Fibroblast of gingiva (primary cell): ENCODE data around the gene MSTO1.
A peak's percentile ranks its signal among the peaks of the same experiment; 100 is the strongest.
"Not testable (repeated sequence)": the region's sequence is repeated elsewhere in the genome, so short reads cannot be mapped to it uniquely, and the experiment has no call there.

Source experiments
- DNase-seq: peaks from one replicate; pipeline ENCODE4 v3.0.0-alpha.2; 2011; ENCODE audit warnings: low read depth

Gene MSTO1

DNA sequence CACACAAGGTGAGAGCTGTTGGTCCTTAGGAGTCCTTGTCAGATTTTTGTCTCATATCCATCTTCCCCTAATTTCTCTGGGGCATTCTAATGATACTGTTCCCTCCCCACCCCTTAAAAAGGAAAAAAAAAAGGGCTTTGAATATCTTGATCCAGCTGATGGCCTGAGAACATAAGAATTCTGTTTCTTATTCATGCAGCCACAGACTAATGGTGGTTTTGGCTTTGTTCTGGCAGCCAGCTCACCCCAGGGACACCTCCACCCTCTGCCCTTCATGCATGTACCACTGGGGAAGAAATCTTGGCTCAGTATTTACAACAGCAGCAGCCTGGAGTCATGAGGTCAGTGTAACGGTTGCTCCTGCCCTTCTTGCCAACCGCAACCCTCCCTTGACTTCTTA is 3.2 kb downstream of the MSTO1 start:
- DNase-seq: not testable (repeated sequence)

DNA sequence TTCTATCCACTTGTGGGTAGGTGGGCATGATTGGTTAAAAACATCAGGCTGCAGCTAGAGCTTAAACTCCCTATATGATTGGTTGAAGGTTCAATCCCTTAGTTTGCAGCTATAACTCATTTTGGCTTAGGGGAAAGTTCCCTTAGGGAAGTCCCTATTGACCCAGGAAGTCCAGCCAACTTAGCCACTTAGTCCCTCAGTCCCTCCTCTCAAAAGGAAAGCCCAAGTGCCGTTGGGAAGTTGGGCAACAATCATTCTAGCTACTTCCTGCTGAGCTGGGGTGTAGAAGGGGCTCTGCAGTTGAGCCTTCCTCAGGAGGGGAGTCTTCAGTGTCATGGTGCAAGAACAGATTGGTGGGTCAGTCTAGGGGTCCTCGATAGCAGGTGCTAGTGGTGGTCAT is 12.2 kb downstream of the MSTO1 start:
- DNase-seq: no peak

DNA sequence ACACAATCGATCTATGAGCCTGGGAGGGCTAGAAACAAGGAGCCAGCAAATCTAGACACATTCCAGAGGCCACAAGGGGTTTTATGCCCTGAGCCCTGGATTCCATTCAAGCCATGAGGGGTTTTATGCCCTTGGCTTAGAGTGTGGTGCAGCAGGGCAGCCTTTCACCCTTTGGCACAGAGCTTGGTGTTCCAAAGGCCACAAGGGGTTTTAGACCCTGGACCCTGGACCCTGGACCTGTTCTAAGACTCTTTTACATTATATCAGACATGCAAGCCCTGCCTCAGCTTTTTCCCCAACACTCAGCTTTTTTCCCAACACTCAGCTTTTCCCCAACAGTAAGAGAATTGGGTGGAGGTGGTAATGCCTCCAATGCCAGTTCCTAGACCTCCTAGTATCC is 13.3 kb downstream of the MSTO1 start:
- DNase-seq: no peak

- not testable (repeated sequence) for DNase-seq
These were observed 16.4 kb downstream of the MSTO1 start for GRCh38 chr1:155626428-155626827.

- no peak for DNase-seq
These were observed 26.6 kb downstream of the MSTO1 start for GRCh38 chr1:155636397-155637153.

GRCh38 chr1:155640367-155640766 is 30.3 kb downstream of the MSTO1 start:
- no peak for DNase-seq

- not testable (repeated sequence) for DNase-seq
These were observed 32.7 kb downstream of the MSTO1 start for GRCh38 chr1:155642559-155643180.

DNA sequence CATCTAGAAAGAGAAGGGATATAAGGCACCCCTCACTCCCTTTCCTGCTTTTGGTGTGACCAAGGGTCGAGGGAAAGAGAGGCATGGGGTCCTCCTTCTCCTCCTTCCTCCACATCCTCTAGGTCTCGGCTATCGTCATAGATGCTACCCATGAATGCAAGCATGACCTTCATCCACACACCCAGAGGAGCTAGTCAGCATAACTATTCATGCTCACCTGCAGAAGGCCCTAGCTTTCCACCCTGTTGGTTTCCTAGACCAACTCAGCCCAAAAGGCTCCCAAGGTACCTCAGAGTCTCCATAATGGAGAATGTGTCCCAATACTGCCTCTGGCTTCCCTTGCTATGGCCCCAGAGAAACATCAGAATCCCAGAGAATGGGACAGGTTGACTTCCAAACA is 33.2 kb downstream of the MSTO1 start:
- DNase-seq: no peak

- no peak for DNase-seq
These were observed 35.1 kb downstream of the MSTO1 start for GRCh38 chr1:155645034-155645598.

DNA sequence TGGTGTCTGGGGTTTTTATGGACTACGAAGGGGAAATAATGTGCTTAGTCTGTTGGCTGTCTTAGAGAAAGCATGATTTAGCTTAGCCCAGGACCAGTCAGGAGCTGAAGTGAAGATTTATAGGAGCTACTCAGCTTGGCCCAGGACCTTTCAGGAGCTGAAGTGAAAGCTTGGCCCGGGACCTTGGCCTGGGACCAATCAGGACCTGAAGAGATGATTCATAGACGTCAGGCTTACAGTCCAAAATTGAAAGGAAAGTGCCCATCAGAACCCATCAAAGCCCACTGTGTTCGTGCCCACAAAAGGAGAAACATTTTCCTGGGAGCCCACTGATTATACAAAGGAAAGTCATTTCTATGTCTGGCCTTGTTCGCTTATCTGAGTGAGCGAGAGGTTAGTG is 35.6 kb downstream of the MSTO1 start:
- no peak for DNase-seq

GRCh38 chr1:155646307-155646706 is 36.3 kb downstream of the MSTO1 start:
- DNase-seq: peak; percentile 78

GRCh38 chr1:155648207-155649147 is 38.5 kb downstream of the MSTO1 start:
- DNase-seq: peak; percentile 86

GRCh38 chr1:155649676-155650075 is 39.7 kb downstream of the MSTO1 start:
- DNase-seq: no peak

DNA sequence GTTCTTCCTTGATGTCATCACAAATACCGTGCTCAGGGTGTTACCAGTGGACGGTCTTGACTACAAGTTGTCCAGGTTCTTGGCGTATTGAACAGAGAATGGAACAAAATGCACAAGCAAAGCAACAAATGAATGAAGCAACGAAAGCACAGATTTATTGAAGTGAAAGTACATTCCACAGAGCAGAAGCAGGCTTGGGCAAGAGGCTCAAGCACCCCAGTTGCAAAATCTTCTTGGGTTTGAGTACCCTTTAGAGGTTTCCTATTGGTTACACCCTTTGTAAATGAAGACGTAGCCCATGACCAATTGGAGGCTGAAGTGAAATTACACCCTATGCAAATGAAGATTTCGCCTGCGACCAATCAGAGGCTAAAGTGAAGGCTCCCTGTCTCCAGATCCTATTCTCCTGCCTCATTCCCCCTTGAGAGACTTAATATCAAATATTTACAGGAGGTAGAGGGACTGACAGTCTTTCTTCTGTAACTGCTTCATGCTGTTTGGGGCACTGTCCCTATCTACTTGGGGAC is 40.3 kb downstream of the MSTO1 start:
- peak; percentile 2 for DNase-seq

DNA sequence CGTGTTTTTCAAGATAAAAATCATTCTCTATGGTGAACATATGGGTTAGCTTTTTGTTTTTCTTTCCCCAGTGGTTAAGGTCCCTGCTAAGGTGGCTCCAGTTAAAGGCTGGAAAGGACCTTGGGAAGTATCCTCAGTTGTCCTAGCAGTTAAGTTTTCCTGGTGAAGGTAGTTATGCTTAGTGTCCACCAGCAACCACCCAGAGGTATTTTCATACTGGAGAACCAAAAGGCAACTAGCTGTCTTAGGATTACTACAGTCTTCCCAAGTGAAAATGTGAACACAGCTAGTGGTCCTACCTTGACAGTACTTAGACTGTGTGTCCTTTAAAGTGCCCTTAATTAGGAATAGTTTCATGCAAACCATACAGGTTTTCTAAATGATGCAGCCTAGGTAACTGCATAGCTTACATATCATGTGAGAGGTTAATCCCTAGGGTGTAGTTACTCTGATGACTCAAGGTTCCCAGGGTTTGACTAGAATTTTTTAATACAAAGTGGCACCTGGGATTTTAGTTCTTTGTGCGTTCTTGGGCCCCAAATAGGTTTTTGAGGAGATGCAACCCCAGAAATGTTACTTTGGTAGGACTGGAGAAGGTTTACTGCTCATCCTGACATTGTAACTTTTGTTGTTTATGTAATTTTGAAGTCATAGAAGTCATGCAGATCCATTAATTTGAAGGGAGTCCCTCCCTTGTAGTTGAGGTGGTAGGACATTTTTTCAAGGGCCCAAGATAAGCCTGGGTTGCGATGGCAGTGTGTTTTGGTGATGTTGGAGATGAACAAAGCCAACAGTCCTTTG is 42.0 kb downstream of the MSTO1 start:
- DNase-seq: no peak

DNA sequence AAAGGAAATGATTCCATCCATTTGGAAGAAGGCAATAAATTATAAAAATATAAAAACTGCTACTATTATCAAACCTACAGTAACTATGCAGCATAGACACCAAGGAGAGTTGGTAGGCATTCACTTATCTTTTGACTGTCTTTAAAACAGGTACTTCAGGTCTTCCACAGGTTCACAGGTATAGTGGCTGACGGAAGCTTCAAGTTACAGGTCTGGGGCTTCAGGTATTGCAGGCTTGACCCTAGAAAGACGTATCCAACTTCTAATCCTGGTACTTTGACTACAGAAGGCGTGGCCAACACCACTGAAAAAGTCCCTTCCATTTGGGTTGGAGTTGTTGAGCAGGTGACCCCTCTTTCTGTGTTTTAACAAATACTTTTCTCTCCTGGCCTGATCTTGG is 42.9 kb downstream of the MSTO1 start:
- no peak for DNase-seq

DNA sequence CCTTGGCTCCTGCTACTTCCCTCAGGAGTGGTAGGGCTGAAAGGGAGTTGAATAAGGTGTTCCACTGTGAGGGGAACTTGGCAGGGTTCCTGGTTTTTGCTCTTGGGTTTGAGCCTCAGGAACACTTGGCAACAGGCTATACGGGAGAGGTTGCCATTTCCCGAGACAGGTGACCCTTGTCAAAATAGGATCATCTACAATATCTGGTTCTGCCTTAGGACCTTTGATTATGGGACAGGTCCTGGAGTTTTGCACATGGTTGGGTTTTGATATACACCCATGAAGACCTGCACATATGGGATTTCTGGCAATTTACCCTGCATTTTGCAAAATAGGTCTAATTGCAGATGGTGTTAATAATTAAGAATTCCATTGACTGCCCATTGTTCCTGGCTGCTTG is 47.4 kb downstream of the MSTO1 start:
- no peak for DNase-seq

- not testable (repeated sequence) for DNase-seq
These were observed 51.2 kb downstream of the MSTO1 start for GRCh38 chr1:155661239-155661638.
